Measurements from ENCODE around the gene CBLC.

CBLC gene, protein sequence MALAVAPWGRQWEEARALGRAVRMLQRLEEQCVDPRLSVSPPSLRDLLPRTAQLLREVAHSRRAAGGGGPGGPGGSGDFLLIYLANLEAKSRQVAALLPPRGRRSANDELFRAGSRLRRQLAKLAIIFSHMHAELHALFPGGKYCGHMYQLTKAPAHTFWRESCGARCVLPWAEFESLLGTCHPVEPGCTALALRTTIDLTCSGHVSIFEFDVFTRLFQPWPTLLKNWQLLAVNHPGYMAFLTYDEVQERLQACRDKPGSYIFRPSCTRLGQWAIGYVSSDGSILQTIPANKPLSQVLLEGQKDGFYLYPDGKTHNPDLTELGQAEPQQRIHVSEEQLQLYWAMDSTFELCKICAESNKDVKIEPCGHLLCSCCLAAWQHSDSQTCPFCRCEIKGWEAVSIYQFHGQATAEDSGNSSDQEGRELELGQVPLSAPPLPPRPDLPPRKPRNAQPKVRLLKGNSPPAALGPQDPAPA

GRCh38 chr19:44777715-44778347, at the start of gene CBLC:
Gene CBLC (plus strand): TSS chr19:44777890. CDS start chr19:44777932, 42 bp downstream.
- DNase-seq = peak; percentile 71

DNA sequence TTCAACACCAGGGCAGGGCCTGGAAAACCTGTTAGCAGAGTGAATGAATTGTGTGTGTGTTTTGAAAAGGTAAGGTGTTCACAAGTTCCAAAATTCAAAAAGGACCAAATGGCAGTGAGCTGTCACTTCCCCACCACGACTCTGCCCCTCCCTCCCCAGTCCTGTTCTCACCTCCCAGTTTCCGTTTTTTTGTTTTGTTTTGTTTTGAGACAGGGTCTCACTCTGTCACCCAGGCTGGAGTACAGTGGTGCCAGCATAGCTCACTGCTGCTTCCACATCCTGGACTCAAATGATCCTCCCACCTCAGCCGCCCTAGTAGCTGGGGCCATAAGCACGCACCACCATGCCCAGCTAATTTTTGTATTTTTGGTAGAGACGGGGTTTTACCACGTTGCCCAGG, 49.5 kb upstream of the CBLC start:
- no peak for DNase-seq

DNA sequence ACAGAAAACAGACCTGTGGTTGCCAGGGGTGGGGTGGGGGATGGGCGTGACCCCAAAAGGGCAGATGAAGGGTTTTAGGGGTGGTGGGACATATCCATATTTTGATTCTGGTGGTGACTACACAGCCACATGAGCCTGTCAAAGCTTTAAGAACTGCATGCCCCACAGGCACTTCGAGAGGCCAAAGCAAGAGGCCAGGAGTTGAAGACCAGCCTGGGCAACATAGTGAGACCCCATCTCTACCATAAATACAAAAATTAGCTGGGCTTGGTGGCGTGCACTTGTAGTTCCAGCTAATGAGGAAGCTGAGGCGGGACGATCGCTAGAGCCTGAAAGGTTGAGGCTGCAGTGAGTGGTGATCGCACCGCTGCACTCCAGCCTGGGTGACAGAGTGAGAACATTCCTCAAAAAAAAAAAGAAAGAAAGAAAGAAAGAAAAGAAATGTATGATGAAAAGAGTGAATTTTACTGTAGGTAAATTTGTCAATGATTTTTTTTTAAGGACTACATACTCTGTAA, 48.1 kb upstream of the CBLC start:
- DNase-seq = no peak

GRCh38 chr19:44731081-44731480, 46.6 kb upstream of the CBLC start:
- DNase-seq = no peak

DNA sequence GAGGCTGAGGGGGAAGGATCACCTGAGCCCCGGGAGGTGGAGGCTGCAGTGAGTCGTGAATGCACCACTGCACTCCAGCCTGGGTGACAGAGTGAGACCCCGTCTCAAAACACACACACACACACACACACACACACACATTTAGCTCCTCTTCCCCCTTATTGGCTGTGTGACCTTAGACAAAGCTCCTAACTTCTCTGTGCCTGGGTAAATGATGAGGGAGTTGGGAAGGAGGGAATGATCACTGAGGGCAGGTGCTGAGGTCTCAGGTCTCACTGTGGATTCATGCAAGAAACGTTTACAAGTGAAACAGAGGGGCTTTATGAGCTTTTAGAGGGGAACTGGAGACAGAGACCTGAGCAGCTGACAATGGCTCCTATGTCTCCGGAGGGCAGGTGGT, 46.1 kb upstream of the CBLC start:
- DNase-seq = no peak

GRCh38 chr19:44732235-44733014, 45.3 kb upstream of the CBLC start:
- no peak for DNase-seq

GRCh38 chr19:44734357-44734756, 43.3 kb upstream of the CBLC start:
- no peak for DNase-seq

DNA sequence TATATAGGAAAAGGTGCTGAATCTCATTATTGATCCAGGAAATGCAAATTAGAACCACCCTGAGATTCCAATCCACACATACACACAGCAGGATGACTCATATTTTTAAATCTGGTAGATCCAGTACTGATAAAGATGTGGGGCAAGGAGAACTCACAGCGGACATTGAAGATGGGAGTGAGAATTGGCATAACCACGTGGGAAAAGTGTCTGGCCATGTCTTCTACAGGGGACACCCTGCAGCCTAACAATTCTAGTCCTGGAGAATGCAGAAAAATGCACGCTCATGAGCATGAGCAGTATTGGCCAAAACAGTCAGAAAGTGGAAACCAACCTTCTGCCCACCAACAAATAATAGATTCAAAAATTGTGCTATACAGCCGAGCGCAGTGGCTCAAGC, 42.7 kb upstream of the CBLC start:
- no peak for DNase-seq

GRCh38 chr19:44737238-44738071, 40.2 kb upstream of the CBLC start:
- no peak for DNase-seq

- no peak for DNase-seq
Measured at GRCh38 chr19:44738136-44738535, 39.6 kb upstream of the CBLC start.

GRCh38 chr19:44738603-44739558, 38.8 kb upstream of the CBLC start:
- no peak for DNase-seq

GRCh38 chr19:44740351-44740824, 37.3 kb upstream of the CBLC start:
- DNase-seq = no peak

GRCh38 chr19:44741258-44741731, 36.4 kb upstream of the CBLC start:
- no peak for DNase-seq

DNA sequence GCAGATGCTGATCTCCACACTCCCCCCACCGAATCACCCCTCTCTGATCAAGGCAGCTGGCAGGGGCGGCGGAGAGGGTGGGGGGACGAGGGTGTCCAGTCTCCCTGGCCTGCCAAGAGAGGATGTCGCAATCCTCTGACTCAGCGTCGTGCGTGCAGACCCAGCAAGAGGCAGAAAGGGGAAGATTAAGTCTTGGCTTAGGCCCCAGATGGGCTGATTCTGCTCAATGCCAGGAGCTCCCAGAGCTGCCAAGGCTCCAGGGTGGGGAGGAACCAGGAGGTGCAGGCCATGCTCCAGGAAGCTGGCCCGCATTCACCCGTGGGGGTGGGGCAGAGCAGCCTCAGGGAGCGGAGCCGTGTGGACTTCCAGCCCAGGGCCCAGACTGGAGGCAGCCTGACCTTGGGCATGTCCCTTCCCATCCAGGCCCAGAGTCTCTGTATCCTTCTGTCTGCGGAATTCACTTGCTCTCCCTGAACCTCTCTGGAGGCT, 35.8 kb upstream of the CBLC start:
- no peak for DNase-seq

DNA sequence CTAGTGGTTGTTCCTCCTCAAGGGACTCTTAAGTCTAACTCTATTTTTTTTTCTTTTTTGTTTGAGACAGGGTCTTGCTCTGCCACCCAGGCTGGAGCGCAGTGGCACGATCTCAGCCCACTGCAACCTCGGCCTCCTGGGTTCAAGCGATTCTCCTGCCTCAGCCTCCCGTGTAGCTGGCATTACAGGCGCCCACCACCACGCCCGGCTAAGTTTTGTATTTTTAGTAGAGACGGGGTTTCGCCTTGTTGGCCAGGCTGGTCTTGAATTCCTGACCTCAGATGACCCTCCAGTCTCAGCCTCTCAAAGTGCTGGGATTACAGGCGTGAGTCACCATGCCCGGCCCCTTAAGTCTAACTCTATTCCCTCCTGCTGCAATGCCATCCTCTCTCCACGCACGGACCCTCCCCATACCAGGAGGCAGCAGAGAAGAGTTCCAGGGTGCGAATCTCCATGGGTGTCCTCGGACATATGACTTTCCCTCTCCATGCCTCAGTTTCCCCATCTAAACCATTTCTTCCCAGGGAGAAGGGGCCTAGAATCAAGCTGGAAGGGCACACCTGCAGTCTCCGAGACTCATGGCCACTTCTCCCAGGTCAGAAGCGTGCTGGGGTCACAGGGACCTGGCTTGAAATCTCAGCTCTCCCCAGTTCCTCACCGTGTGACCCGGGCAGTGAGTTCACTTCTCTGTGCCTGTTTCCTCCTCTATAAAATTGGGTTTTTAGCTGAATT, 35.2 kb upstream of the CBLC start:
- DNase-seq = no peak

DNA sequence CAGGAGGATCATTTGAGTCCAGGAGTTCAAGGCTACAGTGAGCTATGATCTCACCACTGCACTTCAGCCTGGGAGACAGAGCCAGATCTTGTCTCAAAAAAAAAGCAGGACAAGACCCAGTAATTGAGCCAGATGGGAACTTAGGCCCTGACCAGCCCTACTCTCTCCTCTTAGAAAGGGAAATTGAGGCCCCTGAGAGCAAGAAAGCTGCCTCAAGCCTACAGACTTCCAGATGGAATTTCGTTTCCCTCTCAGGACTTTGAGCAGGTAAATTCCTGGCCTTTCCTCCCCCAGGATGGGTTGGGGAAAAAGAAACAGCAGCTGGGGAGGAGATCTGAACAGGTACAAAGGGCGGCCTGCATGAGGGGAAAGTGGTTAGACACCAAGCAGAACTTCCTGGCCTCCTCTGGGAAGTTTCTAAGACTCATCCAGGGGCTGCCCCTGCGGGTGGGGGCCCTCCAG, 32.8 kb upstream of the CBLC start:
- no peak for DNase-seq

DNA sequence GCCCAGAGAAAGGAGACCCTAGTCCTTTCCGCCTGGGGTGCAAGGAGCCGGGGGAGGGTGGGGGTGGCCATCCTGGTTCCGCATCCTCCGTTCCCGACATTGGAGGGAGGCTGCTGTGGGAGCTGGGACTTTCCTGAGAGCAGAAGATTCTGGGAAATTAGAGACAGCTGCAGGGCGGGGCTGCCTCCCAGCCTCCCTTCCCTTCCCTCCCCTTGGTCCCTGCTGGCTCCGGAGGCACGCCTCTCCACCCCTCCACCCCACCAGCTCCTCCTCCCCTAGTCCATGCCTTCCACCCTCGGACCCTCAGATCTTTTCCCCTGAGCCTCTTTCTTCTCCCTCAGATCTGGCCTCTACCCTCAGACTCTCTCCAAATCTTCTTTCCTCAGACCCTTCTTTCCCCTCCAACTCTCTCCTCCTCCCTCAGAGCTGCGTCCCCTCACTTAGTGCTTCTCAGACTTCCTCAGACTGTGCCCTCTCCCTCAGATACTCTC, 32.3 kb upstream of the CBLC start:
- DNase-seq = no peak

DNA sequence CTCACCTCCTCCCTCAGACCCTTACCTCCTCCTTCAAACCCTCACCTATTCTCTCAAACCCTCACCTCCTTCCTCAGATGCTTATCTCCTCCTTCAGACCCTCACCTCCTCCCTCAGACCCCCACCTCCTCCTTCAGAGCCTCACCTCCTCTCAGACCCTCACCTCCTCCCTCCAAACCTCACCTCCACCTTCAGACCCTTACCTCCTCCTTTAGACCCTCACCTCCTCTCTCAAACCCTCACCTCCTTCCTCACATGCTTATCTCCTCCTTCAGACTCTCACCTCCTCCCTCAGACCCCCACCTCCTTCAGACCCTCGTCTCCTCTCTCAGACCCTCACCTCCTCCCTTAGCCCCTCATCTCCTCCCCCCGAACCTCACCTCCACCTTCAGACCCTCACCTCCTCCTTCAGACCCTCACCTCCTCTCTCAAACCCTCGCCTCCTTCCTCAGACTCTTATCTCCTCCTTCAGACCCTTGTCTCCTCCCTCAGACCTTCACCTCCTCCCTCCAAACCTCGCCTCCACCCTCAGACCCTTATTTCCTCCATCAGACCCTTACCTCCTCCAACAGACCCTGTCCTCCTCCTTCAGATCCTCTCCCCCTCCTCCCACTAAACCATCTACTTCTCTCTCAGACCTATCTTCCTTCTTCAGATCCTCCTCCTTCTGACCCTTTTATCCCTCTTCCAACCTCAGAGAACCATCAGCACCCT, 31.6 kb upstream of the CBLC start:
- DNase-seq = no peak

- DNase-seq = no peak
Measured at GRCh38 chr19:44746616-44746945, 31.1 kb upstream of the CBLC start.
